ENCODE results near the gene SERINC1. TPM values are rescaled to one million over a fixed set of nuclear protein-coding genes. Genes with fewer than 3 reads are reported as not detected.

The SERINC1 gene
- total RNA-seq, 1 experiment from 2014 or later = 31.3 TPM

- TF ChIP-seq PREB (CRISPR knock-in tag; IDR thresholded peaks at IDR 0.05; ENCODE audit: borderline replicate concordance) (no peak), ZNF416 (CRISPR knock-in tag; IDR thresholded peaks at IDR 0.05) (no peak), NR1H2 (CRISPR knock-in tag; IDR thresholded peaks at IDR 0.05) (no peak), SMAD3 (CRISPR knock-in tag; IDR thresholded peaks at IDR 0.05; ENCODE audit: borderline replicate concordance) (no peak), ZBTB21 (CRISPR knock-in tag; IDR thresholded peaks at IDR 0.05; ENCODE audit: borderline replicate concordance) (no peak)
These were observed 13.2 kb upstream of the SERINC1 start (continued) for GRCh38 chr6:122484760-122485159.

GRCh38 chr6:122482750-122483080 lies 11.1 kb upstream of the SERINC1 start:
- ChIA-PET POLR2A (interaction anchor here (0.7 to 1.3 kb wide), 3 partner anchors 48 to 1047 kb away, joined by 4 to 5 read pairs (median 4); partner anchors contain the start of gene HSF2), CTCF (interaction anchor here (1.3 to 1.5 kb wide), 3 partner anchors 9 to 244 kb away, joined by 4 to 16 read pairs (median 8); no protein-coding TSS in a partner anchor)
- H3K4me1 Mint-ChIP-seq = peaks cover 23% of the 10 kb centered on the region
- peak; percentile 28; the same call in 1 of the 2 replicates for ATAC-seq
- no peaks in the 10 kb centered on the region for H3K36me3 Mint-ChIP-seq
- H3K4me3 Mint-ChIP-seq = peak overlapping the region; percentile 80
- H3K27me3 Mint-ChIP-seq (ENCODE audit: low read depth) = no peaks in the 10 kb centered on the region
- no peaks in the 10 kb centered on the region for H3K9me3 Mint-ChIP-seq
- TF ChIP-seq NFYB (CRISPR knock-in tag; conservative IDR thresholded peaks at IDR 0.05; ENCODE audit: low read depth) = 0 out of 2 replicates have a peak, but pooled peaks have one; percentile 9
- no peak for TF ChIP-seq ZNF263 (CRISPR knock-in tag; IDR thresholded peaks at IDR 0.05; ENCODE audit: low read depth)
- no peak overlapping the region for H3K27ac Mint-ChIP-seq
- DNase-seq (ENCODE audit: low spot score) = no peak

- Mint-ChIP-seq H3K27ac (no peak overlapping the region), H3K4me3 (no peak overlapping the region), H3K4me1 (no peaks in the 10 kb centered on the region), H3K36me3 (no peaks in the 10 kb centered on the region), H3K27me3 (ENCODE audit: low read depth) (no peaks in the 10 kb centered on the region), H3K9me3 (no peaks in the 10 kb centered on the region)
- CTCF ChIA-PET = interaction anchor here (3.0 kb wide), 1 partner anchor 54 kb away, joined by 15 read pairs; no protein-coding TSS in a partner anchor
- DNase-seq (ENCODE audit: low spot score) = no peak
- POLR2A ChIA-PET = no interaction called here
- ATAC-seq = no peak
- no peak for TF ChIP-seq TEAD1 (CRISPR knock-in tag; IDR thresholded peaks at IDR 0.05)
- no peak for TF ChIP-seq ZMAT4 (CRISPR knock-in tag; IDR thresholded peaks at IDR 0.05)
- TF ChIP-seq GTF2I (CRISPR knock-in tag; conservative IDR thresholded peaks at IDR 0.05) = no peak
- TF ChIP-seq SP1 (CRISPR knock-in tag; conservative IDR thresholded peaks at IDR 0.05) = no peak
- no peak for TF ChIP-seq ZNF416 (CRISPR knock-in tag; IDR thresholded peaks at IDR 0.05)
These were observed 4.5 kb upstream of the SERINC1 start for GRCh38 chr6:122476131-122476530.

GRCh38 chr6:122472022-122472340 lies 374 bp upstream of the SERINC1 start:
- ChIA-PET POLR2A (interaction anchor here (0.7 to 1.2 kb wide), 2 partner anchors 72 to 138 kb away, joined by 3 read pairs; partner anchors contain the start of genes HSF2 and PKIB), CTCF (interaction anchor here (1.0 kb wide), 1 partner anchor 58 kb away, joined by 7 read pairs; no protein-coding TSS in a partner anchor)
- no peak for TF ChIP-seq ZNF396 (CRISPR knock-in tag; IDR thresholded peaks at IDR 0.05; ENCODE audit: borderline replicate concordance)
- no peak for TF ChIP-seq ZNF219 (CRISPR knock-in tag; IDR thresholded peaks at IDR 0.05; ENCODE audit: borderline replicate concordance)
- TF ChIP-seq TP53 (CRISPR knock-in tag; IDR thresholded peaks at IDR 0.05) = no peak
- TF ChIP-seq CTCF (IDR thresholded peaks at IDR 0.05) = no peak
- no peak for TF ChIP-seq ATF1 (CRISPR knock-in tag; IDR thresholded peaks at IDR 0.05)
- TF ChIP-seq CREM (CRISPR knock-in tag; IDR thresholded peaks at IDR 0.05) = 0 out of 2 replicates have a peak, but pooled peaks have one; percentile 7
- Mint-ChIP-seq H3K9me3 (no peaks in the 10 kb centered on the region), H3K36me3 (no peaks in the 10 kb centered on the region), H3K4me3 (peak overlapping the region; percentile 100), H3K27ac (peak overlapping the region; percentile 99), H3K4me1 (peaks cover 10% of the 10 kb centered on the region), H3K27me3 (ENCODE audit: low read depth) (no peaks in the 10 kb centered on the region)
- ATAC-seq (peak; percentile 40), DNase-seq (ENCODE audit: low spot score) (no peak)

Measured in WTC11 (cell line).